RWPE2 (cell line): ENCODE measurements around the gene FAIM2.

ENCODE experiments used
- ATAC-seq: fragments of 200-7000 bp; cut with Tn5 transposase; 3 replicates; pipeline ENCODE4 v1.9.1; 2021; ENCODE audit warnings: low read depth
- DNase-seq: peaks from one replicate; pipeline ENCODE4 v3.0.0-alpha.2; 2020; ENCODE audit warnings: low spot score
- H3K27ac ChIP-seq: fragments of 450-650 bp; 2 replicates; pipeline ENCODE4 v1.5.1; 2017; ENCODE audit warnings: mild to moderate bottlenecking; ENCODE audit not compliant: poor library complexity, severe bottlenecking
- H3K27me3 ChIP-seq: fragments of 250-450 bp; sonication (Bioruptor Pico); 2 replicates; pipeline ENCODE4 v1.5.1; 2021; ENCODE audit warnings: mild to moderate bottlenecking, moderate library complexity; ENCODE audit not compliant: insufficient read depth, poor library complexity, severe bottlenecking
- H3K36me3 ChIP-seq: fragments of 250-450 bp; sonication (Bioruptor Pico); 2 replicates; pipeline ENCODE4 v1.5.1; 2020; ENCODE audit warnings: low read depth, mild to moderate bottlenecking, moderate library complexity
- H3K4me1 ChIP-seq: fragments of 250-450 bp; sonication (Bioruptor Pico); 2 replicates; pipeline ENCODE4 v1.5.1; 2021; ENCODE audit warnings: mild to moderate bottlenecking, moderate library complexity; ENCODE audit not compliant: insufficient read depth, poor library complexity, severe bottlenecking
- H3K4me3 ChIP-seq: fragments of 250-450 bp; sonication (Bioruptor Pico); 2 replicates; pipeline ENCODE4 v1.5.1; 2021; ENCODE audit warnings: mild to moderate bottlenecking, moderate library complexity; ENCODE audit not compliant: severe bottlenecking
- H3K9me3 ChIP-seq: fragments of 250-450 bp; sonication (Bioruptor Pico); 2 replicates; pipeline ENCODE4 v1.5.1; 2021; ENCODE audit warnings: mild to moderate bottlenecking, moderate library complexity; ENCODE audit not compliant: severe bottlenecking
- TF ChIP-seq, protein P1 (sequence below): fragments of 450-650 bp; IDR thresholded peaks from one replicate; pipeline ENCODE4 v1.5.1; 2017; ENCODE audit warnings: mild to moderate bottlenecking, moderate library complexity; ENCODE audit not compliant: poor library complexity, severe bottlenecking

The FAIM2 gene

DNA sequence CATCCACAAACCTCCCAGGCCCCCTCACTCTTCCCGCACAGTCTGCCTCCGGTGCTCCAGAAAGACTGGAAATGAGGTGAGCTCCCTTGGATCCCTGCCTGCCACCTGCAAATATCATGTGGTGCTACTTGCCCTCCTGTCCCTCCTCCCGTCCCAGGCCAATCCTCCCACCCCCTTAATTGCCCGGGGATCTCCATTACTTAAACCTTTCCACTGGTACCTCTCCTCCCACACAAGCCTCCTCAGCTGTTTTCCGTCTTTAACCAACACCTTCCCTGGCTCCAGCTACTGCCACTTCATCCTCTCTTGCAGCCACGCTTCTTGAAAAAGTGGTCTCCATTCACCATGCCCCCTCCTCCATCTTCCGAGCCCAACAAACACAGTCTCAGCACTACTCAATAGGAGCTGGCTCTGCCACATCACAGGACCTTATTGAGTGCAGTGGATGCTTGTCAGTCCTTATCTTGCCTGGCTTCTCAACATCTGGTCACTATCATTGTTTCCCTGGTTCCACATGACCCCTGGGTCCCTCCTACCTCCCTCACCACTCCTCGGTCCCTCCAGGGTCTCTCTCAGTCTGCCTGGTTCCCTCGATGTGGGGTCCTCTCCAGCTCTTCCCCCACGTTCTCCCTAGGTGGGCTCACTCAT, 11.5 kb downstream of the FAIM2 start:
- Histone ChIP-seq H3K27me3 (no peaks in the 10 kb centered on the region), H3K27ac (no peak overlapping the region), H3K4me1 (peaks cover 4% of the 10 kb centered on the region), H3K36me3 (no peaks in the 10 kb centered on the region), H3K4me3 (no peak overlapping the region), H3K9me3 (no peaks in the 10 kb centered on the region)
- peak; percentile 30 for DNase-seq
- TF ChIP-seq, protein P1, sequence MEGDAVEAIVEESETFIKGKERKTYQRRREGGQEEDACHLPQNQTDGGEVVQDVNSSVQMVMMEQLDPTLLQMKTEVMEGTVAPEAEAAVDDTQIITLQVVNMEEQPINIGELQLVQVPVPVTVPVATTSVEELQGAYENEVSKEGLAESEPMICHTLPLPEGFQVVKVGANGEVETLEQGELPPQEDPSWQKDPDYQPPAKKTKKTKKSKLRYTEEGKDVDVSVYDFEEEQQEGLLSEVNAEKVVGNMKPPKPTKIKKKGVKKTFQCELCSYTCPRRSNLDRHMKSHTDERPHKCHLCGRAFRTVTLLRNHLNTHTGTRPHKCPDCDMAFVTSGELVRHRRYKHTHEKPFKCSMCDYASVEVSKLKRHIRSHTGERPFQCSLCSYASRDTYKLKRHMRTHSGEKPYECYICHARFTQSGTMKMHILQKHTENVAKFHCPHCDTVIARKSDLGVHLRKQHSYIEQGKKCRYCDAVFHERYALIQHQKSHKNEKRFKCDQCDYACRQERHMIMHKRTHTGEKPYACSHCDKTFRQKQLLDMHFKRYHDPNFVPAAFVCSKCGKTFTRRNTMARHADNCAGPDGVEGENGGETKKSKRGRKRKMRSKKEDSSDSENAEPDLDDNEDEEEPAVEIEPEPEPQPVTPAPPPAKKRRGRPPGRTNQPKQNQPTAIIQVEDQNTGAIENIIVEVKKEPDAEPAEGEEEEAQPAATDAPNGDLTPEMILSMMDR: no peak
- no peak for ATAC-seq

DNA sequence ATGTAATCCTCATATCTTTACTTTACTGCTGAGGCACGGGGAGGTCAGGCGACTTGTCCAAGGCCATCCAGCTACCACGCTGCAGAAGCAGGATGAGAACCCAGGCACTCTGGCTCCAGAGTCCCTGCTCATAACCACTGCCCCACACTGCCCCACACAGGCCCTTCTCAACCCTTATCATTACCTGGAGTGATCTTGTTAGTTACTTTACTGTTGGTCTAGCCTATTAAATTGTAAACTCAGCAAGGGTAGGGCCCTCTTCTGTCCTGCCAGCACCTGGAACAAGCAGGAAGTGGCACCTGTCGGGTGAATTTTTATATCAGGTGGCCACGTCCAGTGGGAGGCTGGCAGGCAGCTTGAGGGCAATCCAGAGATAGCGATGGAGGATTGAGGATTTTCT, 12.2 kb downstream of the FAIM2 start:
- Histone ChIP-seq H3K27ac (no peak overlapping the region), H3K4me3 (no peak overlapping the region), H3K9me3 (no peaks in the 10 kb centered on the region), H3K27me3 (no peaks in the 10 kb centered on the region), H3K4me1 (peaks cover 4% of the 10 kb centered on the region), H3K36me3 (no peaks in the 10 kb centered on the region)
- TF ChIP-seq, protein P1: no peak
- ATAC-seq (no peak), DNase-seq (peak; percentile 25)

GRCh38 chr12:49891012-49891411, 12.7 kb downstream of the FAIM2 start:
- Histone ChIP-seq H3K4me1 (peaks cover 4% of the 10 kb centered on the region), H3K4me3 (no peak overlapping the region), H3K27ac (no peak overlapping the region), H3K9me3 (no peaks in the 10 kb centered on the region), H3K27me3 (no peaks in the 10 kb centered on the region), H3K36me3 (no peaks in the 10 kb centered on the region)
- no peak for ATAC-seq
- TF ChIP-seq, protein P1: no peak
- peak; percentile 20 for DNase-seq

DNA sequence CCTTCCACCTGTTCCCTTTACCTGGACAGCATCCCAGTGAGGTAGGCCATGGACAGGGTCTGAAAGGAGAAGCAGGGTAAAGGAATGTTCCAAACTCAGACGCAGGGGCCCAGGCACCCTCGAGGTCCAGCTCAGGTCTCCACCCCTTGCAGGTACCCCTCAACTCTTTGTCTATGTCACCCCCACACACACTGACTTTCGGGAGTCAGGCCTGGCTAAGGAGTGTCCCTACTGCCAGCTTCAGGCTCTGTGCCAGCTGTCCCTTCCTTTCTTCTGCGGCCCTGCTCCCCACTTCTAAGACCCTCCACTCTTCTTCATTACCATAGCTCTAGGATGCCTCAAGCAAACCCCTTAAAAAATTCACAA, 13.6 kb downstream of the FAIM2 start:
- Histone ChIP-seq H3K36me3 (no peaks in the 10 kb centered on the region), H3K27ac (no peak overlapping the region), H3K9me3 (no peaks in the 10 kb centered on the region), H3K27me3 (no peaks in the 10 kb centered on the region), H3K4me3 (no peak overlapping the region), H3K4me1 (peaks cover 4% of the 10 kb centered on the region)
- DNase-seq (peak; percentile 31), ATAC-seq (no peak)
- TF ChIP-seq, protein P1: no peak

GRCh38 chr12:49889361-49890095, 14.2 kb downstream of the FAIM2 start:
- TF ChIP-seq, protein P1: no peak
- no peak overlapping the region for H3K4me3 ChIP-seq
- H3K27me3 ChIP-seq: no peaks in the 10 kb centered on the region
- peaks cover 4% of the 10 kb centered on the region for H3K4me1 ChIP-seq
- H3K36me3 ChIP-seq: no peaks in the 10 kb centered on the region
- DNase-seq (no peak), ATAC-seq (no peak)
- H3K27ac ChIP-seq: no peak overlapping the region
- H3K9me3 ChIP-seq: no peaks in the 10 kb centered on the region
